Ectodermal cell (in vitro differentiated cells): ENCODE results near the gene DNAJC28. TPM values are rescaled to one million over a fixed set of nuclear protein-coding genes. Genes with fewer than 3 reads are reported as not detected.

ENCODE experiments used
- H3K27ac ChIP-seq: 2 replicates; pipeline ENCODE4 v1.7.0; 2013; ENCODE audit warnings: mild to moderate bottlenecking, low read depth, low read length; ENCODE audit not compliant: insufficient read depth, poor library complexity, severe bottlenecking
- H3K27me3 ChIP-seq: 2 replicates; pipeline ENCODE4 v1.7.0; 2013; ENCODE audit warnings: mild to moderate bottlenecking, low read length; ENCODE audit not compliant: insufficient read depth, control insufficient read depth, poor library complexity, severe bottlenecking
- H3K36me3 ChIP-seq: one replicate; pipeline ENCODE4 v1.7.0; 2013; ENCODE audit warnings: low read length; ENCODE audit not compliant: control insufficient read depth, insufficient read depth
- H3K4me1 ChIP-seq: one replicate; pipeline ENCODE4 v1.7.0; 2013; ENCODE audit warnings: low read length; ENCODE audit not compliant: control insufficient read depth, insufficient read depth
- H3K4me3 ChIP-seq: 2 replicates; pipeline ENCODE4 v1.7.0; 2013; ENCODE audit warnings: low read depth, low read length, control low read depth; ENCODE audit not compliant: insufficient read depth
- H3K9me3 ChIP-seq: 2 replicates; pipeline ENCODE4 v1.7.0; 2013; ENCODE audit warnings: mild to moderate bottlenecking, low read length, moderate library complexity; ENCODE audit not compliant: control insufficient read depth
- WGBS, 2 experiments: methylation state at CpG; one replicate each; pipeline ENCODE4 v1.1.7; 2013; ENCODE audit warnings: missing lambda C conversion rate in 2 of 2; 5-methylcytosine and 5-hydroxymethylcytosine counted together
- polyA plus RNA-seq, 4 experiments: library from polyadenylated mRNA; stranded (reverse); fragments of 50-300 nt; gene quantifications; one replicate each; pipeline ENCODE4 v1.2.3, GENCODE V29; 2013

The DNAJC28 gene
- 5.8 TPM for polyA plus RNA-seq (2013, experiment 1 of 4)
- polyA plus RNA-seq (2013, experiment 2 of 4) = 6.0 TPM
- polyA plus RNA-seq (2013, experiment 3 of 4) = 5.4 TPM
- polyA plus RNA-seq (2013, experiment 4 of 4) = 4.8 TPM

- Histone ChIP-seq H3K4me3 (peak within 1 kb of the TSS; percentile 81), H3K36me3 (no peaks in the 10 kb centered on the region), H3K9me3 (no peaks in the 10 kb centered on the region), H3K27ac (no peak within 1 kb of the TSS), H3K27me3 (no peaks in the 10 kb centered on the region), H3K4me1 (no peaks in the 10 kb centered on the region)
- WGBS, 2 experiments = 2% methylated on average over 52 of the region's 52 CpGs
Measured at GRCh38 chr21:33491373-33492102, at the start of gene DNAJC28. Gene DNAJC28 (minus strand): TSS chr21:33491716. CDS start chr21:33489393, 2,323 bp downstream.

DNA sequence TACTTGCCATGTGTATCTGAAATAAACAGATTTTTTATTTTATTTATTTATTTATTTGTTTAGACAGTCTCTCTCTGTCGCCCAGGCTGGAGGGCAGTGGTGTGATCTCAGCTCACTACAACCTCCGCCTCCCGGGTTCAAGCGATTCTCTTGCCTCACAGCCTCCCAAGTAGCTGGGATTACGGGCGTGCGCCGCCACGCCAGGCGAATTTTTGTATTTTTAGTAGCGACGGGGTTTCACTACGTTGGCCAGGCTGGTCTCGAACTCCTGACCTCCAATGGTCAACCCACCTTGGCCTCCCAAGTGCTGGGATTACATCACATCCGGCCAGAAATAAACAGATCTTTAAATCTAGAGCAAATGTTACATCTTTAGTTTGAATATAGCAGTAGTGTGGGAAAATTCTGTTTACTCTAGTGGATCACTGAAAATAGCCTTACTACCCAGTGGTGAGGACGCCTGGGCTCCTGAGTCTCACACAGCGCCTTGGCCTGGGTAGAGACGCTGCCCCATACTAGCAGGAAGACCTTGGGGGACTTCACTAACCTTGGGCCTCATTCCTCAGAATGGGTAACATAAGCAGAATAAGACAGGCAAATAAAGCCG, 49.7 kb upstream of the DNAJC28 start:
- Histone ChIP-seq H3K4me1 (peaks cover 3% of the 10 kb centered on the region), H3K9me3 (no peaks in the 10 kb centered on the region), H3K27me3 (no peaks in the 10 kb centered on the region), H3K36me3 (peaks cover 23% of the 10 kb centered on the region), H3K4me3 (peak overlapping the region; percentile 93), H3K27ac (peak overlapping the region; percentile 98)
- 46 to 53% methylated on average over 18 to 19 of the region's 19 CpGs for WGBS, 2 experiments

GRCh38 chr21:33540711-33541104, 49.2 kb upstream of the DNAJC28 start:
- Histone ChIP-seq H3K27ac (no peak overlapping the region), H3K36me3 (peaks cover 23% of the 10 kb centered on the region), H3K9me3 (no peaks in the 10 kb centered on the region), H3K4me1 (peaks cover 3% of the 10 kb centered on the region), H3K27me3 (no peaks in the 10 kb centered on the region), H3K4me3 (peak overlapping the region; percentile 17)
- WGBS, 2 experiments = 60 to 94% methylated on average over 1 to 3 of the region's 3 CpGs

- Histone ChIP-seq H3K36me3 (peaks cover 31% of the 10 kb centered on the region), H3K27ac (no peak overlapping the region), H3K9me3 (no peaks in the 10 kb centered on the region), H3K4me3 (no peak overlapping the region), H3K4me1 (peaks cover 3% of the 10 kb centered on the region), H3K27me3 (no peaks in the 10 kb centered on the region)
- 95 to 97% methylated on average over 3 to 4 of the region's 4 CpGs for WGBS, 2 experiments
Measured at GRCh38 chr21:33539616-33540015, 48.1 kb upstream of the DNAJC28 start.

DNA sequence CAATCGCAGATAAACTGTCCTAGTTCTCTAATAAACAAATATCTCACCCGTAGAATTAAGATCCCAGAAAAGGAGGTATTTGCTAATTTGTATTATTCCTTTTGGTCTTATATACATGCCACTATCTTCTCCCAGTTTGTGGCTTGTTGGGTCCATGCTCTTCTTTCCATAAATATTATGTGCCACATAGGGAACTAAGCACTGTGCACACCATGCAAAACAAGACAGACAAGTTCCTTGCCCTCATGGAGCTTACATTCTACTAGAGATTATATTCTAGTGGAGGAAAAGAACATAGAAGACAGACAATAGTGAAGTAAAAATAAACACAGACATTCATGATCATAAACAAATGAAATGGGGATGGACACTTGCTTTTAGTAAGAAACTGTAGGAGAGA, 45.7 kb upstream of the DNAJC28 start:
- WGBS, 2 experiments = 100% methylated on average over 1 to 2 of the region's 2 CpGs
- no peaks in the 10 kb centered on the region for H3K9me3 ChIP-seq
- H3K4me1 ChIP-seq = peaks cover 3% of the 10 kb centered on the region
- no peak overlapping the region for H3K4me3 ChIP-seq
- no peak overlapping the region for H3K27ac ChIP-seq
- no peaks in the 10 kb centered on the region for H3K27me3 ChIP-seq
- H3K36me3 ChIP-seq = peaks cover 48% of the 10 kb centered on the region

- Histone ChIP-seq H3K9me3 (no peaks in the 10 kb centered on the region), H3K27me3 (no peaks in the 10 kb centered on the region), H3K4me3 (no peak overlapping the region), H3K4me1 (no peaks in the 10 kb centered on the region), H3K36me3 (peaks cover 59% of the 10 kb centered on the region), H3K27ac (no peak overlapping the region)
- 100% methylated on average over 1 of the region's 3 CpGs; no CpG with 5 or more reads in 1 of the 2 experiments for WGBS, 2 experiments
Measured at GRCh38 chr21:33531007-33531406, 39.5 kb upstream of the DNAJC28 start.

- WGBS, 2 experiments = 95 to 96% methylated on average over 1 of the region's 1 CpG
- H3K9me3 ChIP-seq = no peaks in the 10 kb centered on the region
- H3K36me3 ChIP-seq = peaks cover 31% of the 10 kb centered on the region
- H3K27me3 ChIP-seq = no peaks in the 10 kb centered on the region
- no peak overlapping the region for H3K4me3 ChIP-seq
- H3K4me1 ChIP-seq = no peaks in the 10 kb centered on the region
- no peak overlapping the region for H3K27ac ChIP-seq
Measured at GRCh38 chr21:33522953-33523349, 31.4 kb upstream of the DNAJC28 start.

DNA sequence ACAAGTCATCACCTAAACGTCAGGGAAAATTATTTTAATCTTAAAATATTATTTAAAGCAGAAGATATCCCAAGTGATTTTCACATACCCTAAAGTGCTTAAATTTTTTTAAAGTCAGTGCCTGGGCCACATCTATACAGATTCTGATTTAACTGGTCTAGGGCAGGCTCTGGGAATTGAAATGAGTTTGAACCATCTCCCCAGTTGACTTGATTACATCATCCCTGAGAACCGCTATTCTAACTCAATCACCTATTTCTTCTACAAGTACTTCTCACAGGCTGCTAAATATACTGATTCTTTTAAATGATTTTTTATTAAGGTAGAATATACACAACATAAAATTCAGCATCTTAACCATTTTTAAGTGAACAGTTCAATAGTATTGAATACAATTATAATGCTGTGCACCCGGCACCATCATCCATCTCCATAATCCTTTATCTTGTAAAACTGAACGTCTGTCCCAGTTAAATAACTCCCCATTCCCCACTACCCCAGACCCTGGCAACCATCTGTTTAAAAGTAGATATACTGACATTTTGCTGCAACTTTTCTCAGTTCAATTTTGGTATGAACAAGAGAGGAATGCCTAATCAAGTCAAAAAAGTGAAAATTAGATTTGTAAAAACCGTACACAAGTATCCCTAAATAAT, 30.9 kb upstream of the DNAJC28 start:
- Histone ChIP-seq H3K27ac (no peak overlapping the region), H3K36me3 (peaks cover 31% of the 10 kb centered on the region)
- WGBS, 2 experiments = 89 to 98% methylated on average over 3 to 4 of the region's 5 CpGs

DNA sequence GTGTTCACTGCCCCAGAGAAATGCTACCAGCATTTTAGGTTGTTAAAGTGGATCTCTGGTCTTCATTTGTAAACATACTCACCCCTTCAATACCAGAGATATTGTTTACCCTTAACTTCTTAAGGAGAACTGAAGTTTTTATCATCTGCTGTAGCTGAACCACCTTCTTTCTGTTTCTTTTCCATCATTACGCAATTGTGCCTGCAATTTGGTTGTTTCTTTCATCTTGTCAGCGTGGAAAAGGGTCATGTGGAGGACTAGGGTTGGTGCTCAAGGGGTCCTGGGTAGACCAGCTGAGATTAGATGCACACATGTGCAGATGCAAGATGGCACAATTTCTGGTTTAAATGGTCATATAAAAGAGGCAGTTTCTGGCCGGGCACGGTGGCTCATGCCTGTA, 27.4 kb upstream of the DNAJC28 start:
- Histone ChIP-seq H3K27ac (no peak overlapping the region), H3K4me1 (no peaks in the 10 kb centered on the region), H3K27me3 (no peaks in the 10 kb centered on the region), H3K4me3 (no peak overlapping the region), H3K9me3 (no peaks in the 10 kb centered on the region), H3K36me3 (peaks cover 31% of the 10 kb centered on the region)
- WGBS, 2 experiments = 94 to 95% methylated on average over 4 of the region's 4 CpGs

More for the DNA sequence above, 30.9 kb upstream of the DNAJC28 start:
- Histone ChIP-seq H3K4me3 (no peak overlapping the region), H3K27me3 (no peaks in the 10 kb centered on the region), H3K9me3 (no peaks in the 10 kb centered on the region), H3K4me1 (no peaks in the 10 kb centered on the region)

- 90 to 100% methylated on average over 2 of the region's 2 CpGs for WGBS, 2 experiments
- no peaks in the 10 kb centered on the region for H3K9me3 ChIP-seq
- no peak overlapping the region for H3K27ac ChIP-seq
- H3K27me3 ChIP-seq = no peaks in the 10 kb centered on the region
- no peak overlapping the region for H3K4me3 ChIP-seq
- H3K4me1 ChIP-seq = no peaks in the 10 kb centered on the region
- peaks cover 24% of the 10 kb centered on the region for H3K36me3 ChIP-seq
Measured at GRCh38 chr21:33514229-33514628, 22.7 kb upstream of the DNAJC28 start.
